ENCODE data around the gene SFN. TPM values are rescaled to one million over a fixed set of nuclear protein-coding genes. Genes with fewer than 3 reads are reported as not detected.
"Not testable (repeated sequence)": the region's sequence is repeated elsewhere in the genome, so short reads cannot be mapped to it uniquely, and the experiment has no call there.

The SFN gene
- total and polyA plus RNA-seq, 7 donors: 1.1 to 729 (median 209) TPM; not detected in 2

GRCh38 chr1:26879793-26880192 is 16.8 kb downstream of the SFN start:
- no peak overlapping the region for H3K4me3 ChIP-seq
- WGBS, 2 donors: 95 to 96% methylated on average over 4 of the region's 4 CpGs
- H3K9me3 ChIP-seq: no peaks in the 10 kb centered on the region
- H3K27me3 ChIP-seq: no peaks in the 10 kb centered on the region
- TF ChIP-seq POLR2A (IDR thresholded peaks at IDR 0.05): no peak
- no peak for TF ChIP-seq CTCF (IDR thresholded peaks at IDR 0.05)
- no peak for TF ChIP-seq POLR2AphosphoS5 (IDR thresholded peaks at IDR 0.05)
- TF ChIP-seq EP300 (IDR thresholded peaks at IDR 0.05): no peak
- peaks cover 0 to 4% (median 0%) of the 10 kb centered on the region in 4 donors for H3K4me1 ChIP-seq
- H3K27ac ChIP-seq: no peak overlapping the region
- H3K36me3 ChIP-seq: peaks cover 19 to 92% (median 53%) of the 10 kb centered on the region in 4 donors
- intact Hi-C loops (cut with DNase I): loop anchor here (5.0 kb wide), 1 partner anchor 277 kb away; no protein-coding TSS in a partner anchor
- DNase-seq: no peak

- H3K9me3 ChIP-seq; DNase-seq; H3K27me3 ChIP-seq; H3K4me3 ChIP-seq; intact Hi-C loops (cut with DNase I); H3K27ac ChIP-seq; H3K4me1 ChIP-seq: not testable (repeated sequence)
- WGBS, 2 donors: 56 to 83% methylated on average over 6 of the region's 6 CpGs
- H3K36me3 ChIP-seq: peaks cover 35 to 95% (median 70%) of the 10 kb centered on the region in 4 donors
Observed at GRCh38 chr1:26881611-26882010, 18.7 kb downstream of the SFN start.

GRCh38 chr1:26882696-26883463 is 19.9 kb downstream of the SFN start:
- peaks cover 38 to 98% (median 71%) of the 10 kb centered on the region in 4 donors for H3K36me3 ChIP-seq
- 85 to 90% methylated on average over 5 of the region's 5 CpGs for WGBS, 2 donors
- H3K27me3 ChIP-seq: no peaks in the 10 kb centered on the region
- no peak for DNase-seq
- peaks cover 0 to under 1% (median 0%) of the 10 kb centered on the region in 4 donors for H3K4me1 ChIP-seq
- H3K9me3 ChIP-seq: no peaks in the 10 kb centered on the region
- no peak overlapping the region for H3K4me3 ChIP-seq
- TF ChIP-seq POLR2AphosphoS5 (IDR thresholded peaks at IDR 0.05) (no peak), EP300 (IDR thresholded peaks at IDR 0.05) (no peak), CTCF (IDR thresholded peaks at IDR 0.05) (no peak), POLR2A (IDR thresholded peaks at IDR 0.05) (no peak)
- intact Hi-C loops (cut with DNase I): no loop called here
- H3K27ac ChIP-seq: no peak overlapping the region

GRCh38 chr1:26887125-26887524 is 24.2 kb downstream of the SFN start:
- no peaks in the 10 kb centered on the region for H3K27me3 ChIP-seq
- intact Hi-C loops (cut with DNase I): no loop called here
- DNase-seq: no peak
- H3K27ac ChIP-seq: no peak overlapping the region
- peaks cover 24 to 76% (median 51%) of the 10 kb centered on the region in 4 donors for H3K36me3 ChIP-seq
- H3K9me3 ChIP-seq: no peaks in the 10 kb centered on the region
- 85 to 96% methylated on average over 1 of the region's 1 CpG for WGBS, 2 donors
- no peak overlapping the region for H3K4me3 ChIP-seq
- H3K4me1 ChIP-seq: peaks cover 0 to 23% (median 21%) of the 10 kb centered on the region in 4 donors
- no peak for TF ChIP-seq POLR2AphosphoS5 (IDR thresholded peaks at IDR 0.05)
- peak in 1 of 4 experiments; percentile 18 for TF ChIP-seq CTCF (IDR thresholded peaks at IDR 0.05)
- TF ChIP-seq POLR2A (IDR thresholded peaks at IDR 0.05): no peak
- no peak for TF ChIP-seq EP300 (IDR thresholded peaks at IDR 0.05)

GRCh38 chr1:26888231-26888630 is 25.3 kb downstream of the SFN start:
- no peak overlapping the region for H3K27ac ChIP-seq
- peaks cover 0 to 23% (median 21%) of the 10 kb centered on the region in 4 donors for H3K4me1 ChIP-seq
- WGBS, 2 donors: 93 to 95% methylated on average over 1 of the region's 1 CpG
- H3K9me3 ChIP-seq: no peaks in the 10 kb centered on the region
- no peak for DNase-seq
- intact Hi-C loops (cut with DNase I): no loop called here
- H3K27me3 ChIP-seq: no peaks in the 10 kb centered on the region
- no peak overlapping the region for H3K4me3 ChIP-seq
- TF ChIP-seq CTCF (IDR thresholded peaks at IDR 0.05): no peak
- no peak for TF ChIP-seq POLR2A (IDR thresholded peaks at IDR 0.05)
- TF ChIP-seq EP300 (IDR thresholded peaks at IDR 0.05): no peak
- no peak for TF ChIP-seq POLR2AphosphoS5 (IDR thresholded peaks at IDR 0.05)
- H3K36me3 ChIP-seq: peaks cover 27 to 76% (median 48%) of the 10 kb centered on the region in 4 donors

All from sigmoid colon (tissue), 7 donors.